GM19452 (cell line): ENCODE measurements around the gene ZPBP2.

Experiments
- ATAC-seq: cut with Tn5 transposase; IDR thresholded peaks from one replicate; pipeline ENCODE4 v1.9.1; 2021; ENCODE audit not compliant: unreplicated experiment

The ZPBP2 gene

GRCh38 chr17:39904990-39905288, 36.9 kb downstream of the ZPBP2 start:
- no peak for ATAC-seq

GRCh38 chr17:39908789-39909352, 40.9 kb downstream of the ZPBP2 start:
- ATAC-seq, result no peak

- no peak for ATAC-seq
Observed at GRCh38 chr17:39913989-39914388, 46.0 kb downstream of the ZPBP2 start.

GRCh38 chr17:39915559-39915958, 47.6 kb downstream of the ZPBP2 start:
- ATAC-seq, result no peak

- ATAC-seq, result no peak
Observed at GRCh38 chr17:39916918-39917317, 48.9 kb downstream of the ZPBP2 start.

GRCh38 chr17:39919087-39919683, 51.2 kb downstream of the ZPBP2 start:
- ATAC-seq, result no peak

GRCh38 chr17:39920218-39921210, 52.5 kb downstream of the ZPBP2 start:
- no peak for ATAC-seq

- ATAC-seq, result no peak
Observed at GRCh38 chr17:39921323-39921722, 53.3 kb downstream of the ZPBP2 start.

GRCh38 chr17:39922006-39922405, 54.0 kb downstream of the ZPBP2 start:
- ATAC-seq, result no peak

GRCh38 chr17:39923230-39923629, 55.2 kb downstream of the ZPBP2 start:
- ATAC-seq, result no peak

- ATAC-seq, result no peak
Observed at GRCh38 chr17:39923836-39924690, 56.1 kb downstream of the ZPBP2 start.

GRCh38 chr17:39924691-39925055, 56.7 kb downstream of the ZPBP2 start:
- ATAC-seq, result no peak

GRCh38 chr17:39925282-39926134, 57.5 kb downstream of the ZPBP2 start:
- ATAC-seq, result no peak

- no peak for ATAC-seq
Observed at GRCh38 chr17:39926135-39926587, 58.2 kb downstream of the ZPBP2 start.

GRCh38 chr17:39926588-39927100, 58.6 kb downstream of the ZPBP2 start:
- ATAC-seq, result peak; percentile 25
